Skin epidermis (tissue), 12 donors: ENCODE results near the gene GSC2.
A peak's percentile ranks its signal among the peaks of the same experiment; 100 is the strongest.

Source experiments
- H3K27ac ChIP-seq, 21 experiments: fragments of 200-600 bp; sonication (generic) in 11 of 21; one replicate each; pipeline ENCODE4 v1.5.0; 2020; ENCODE audit warnings: mild to moderate bottlenecking in 3 of 21, inconsistent platforms in 2 of 21, moderate library complexity in 2 of 21
- H3K4me3 ChIP-seq, 7 experiments: fragments of 200-600 bp; sonication (generic) in 2 of 7; one replicate each; pipeline ENCODE4 v1.5.0; 2020; ENCODE audit warnings: inconsistent platforms in 2 of 7, mild to moderate bottlenecking in 2 of 7, moderate library complexity in 1 of 7

The GSC2 gene

GRCh38 chr22:19109198-19110063 lies 40.7 kb downstream of the GSC2 start:
- H3K4me3 ChIP-seq, result no peak overlapping the region
- H3K27ac ChIP-seq, result peak overlapping the region in 20 of 21 experiments; percentile 25 to 86 (median 66)

- no peak overlapping the region for H3K4me3 ChIP-seq
These were observed 41.3 kb downstream of the GSC2 start for GRCh38 chr22:19108807-19109197.

GRCh38 chr22:19107730-19108074 lies 42.4 kb downstream of the GSC2 start:
- peak overlapping the region in 2 of 21 experiments; percentile 32 to 73 for H3K27ac ChIP-seq

More at GRCh38 chr22:19108807-19109197, 41.3 kb downstream of the GSC2 start:
- H3K27ac ChIP-seq, result peak overlapping the region in 14 of 21 experiments; percentile 25 to 86 (median 67)

GRCh38 chr22:19106886-19107729 lies 43.0 kb downstream of the GSC2 start:
- Histone ChIP-seq H3K27ac (peak overlapping the region in 1 of 21 experiments; percentile 2), H3K4me3 (no peak overlapping the region)

More at GRCh38 chr22:19107730-19108074, 42.4 kb downstream of the GSC2 start:
- no peak overlapping the region for H3K4me3 ChIP-seq

- H3K27ac ChIP-seq, result peak overlapping the region in 1 of 21 experiments; percentile 2
- H3K4me3 ChIP-seq, result no peak overlapping the region
These were observed 44.0 kb downstream of the GSC2 start for GRCh38 chr22:19105867-19106802.

GRCh38 chr22:19105456-19105855 lies 44.6 kb downstream of the GSC2 start:
- H3K27ac ChIP-seq, result no peak overlapping the region
- H3K4me3 ChIP-seq, result no peak overlapping the region

GRCh38 chr22:19103880-19104821 lies 45.9 kb downstream of the GSC2 start:
- Histone ChIP-seq H3K27ac (peak overlapping the region in 5 of 21 experiments; percentile 3 to 50 (median 21)), H3K4me3 (no peak overlapping the region)

- H3K4me3 ChIP-seq, result no peak overlapping the region
- peak overlapping the region in 1 of 21 experiments; percentile 27 for H3K27ac ChIP-seq
These were observed 51.9 kb downstream of the GSC2 start for GRCh38 chr22:19098157-19098556.

DNA sequence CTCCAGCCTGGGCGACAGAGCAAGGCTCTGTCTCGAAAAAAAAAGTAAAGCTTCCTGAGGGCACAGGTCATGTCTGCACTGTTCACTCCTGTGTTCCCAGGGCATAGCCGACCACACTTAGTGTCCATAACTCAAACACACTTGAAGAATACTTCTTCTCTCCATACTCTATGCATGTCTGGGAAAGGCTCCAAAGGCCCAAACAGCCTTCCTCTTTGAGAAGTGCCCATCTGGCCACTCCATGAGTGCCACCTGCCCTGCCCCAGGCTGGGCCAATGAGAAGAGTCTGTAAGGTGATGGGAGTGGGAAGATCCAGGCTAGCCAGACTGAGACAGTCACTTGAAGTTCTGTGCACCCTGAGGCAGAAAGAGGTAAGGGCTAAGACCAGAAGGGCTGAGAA lies 52.6 kb downstream of the GSC2 start:
- Histone ChIP-seq H3K27ac (no peak overlapping the region), H3K4me3 (no peak overlapping the region)
